Measurements from ENCODE around the gene KCNS1. TPM values are rescaled to one million over a fixed set of nuclear protein-coding genes. Genes with fewer than 3 reads are reported as not detected.
"Not testable (repeated sequence)": the region's sequence is repeated elsewhere in the genome, so short reads cannot be mapped to it uniquely, and the experiment has no call there.

The KCNS1 gene
- under 1 TPM; 0.46 to 0.95 (median 0.73) TPM for total RNA-seq (2021; fragmentation: NEBNext Ultra II Directional; extraction: Animal tissue kit (Norgen Biotek cat#: 25700))
- long read RNA-seq, partial matches to known transcripts: 1 of 1 reads
- long read RNA-seq, other reads (novel, unspliced or antisense): 0 of 1 reads

- Mint-ChIP-seq H3K27ac (peak within 1 kb of the TSS; percentile 24; the same call in 1 of the 2 replicates), H3K4me1 (ENCODE audit: low read depth) (peaks cover 23% of the 10 kb centered on the region), H3K9me3 (no peaks in the 10 kb centered on the region), H3K27me3 (ENCODE audit: insufficient read depth) (peaks cover 6% of the 10 kb centered on the region), H3K36me3 (ENCODE audit: low read depth) (no peaks in the 10 kb centered on the region; the same call in 1 of the 2 replicates), H3K4me3 (peak within 1 kb of the TSS; percentile 79)
- no peak for DNase-seq
- 0 out of 2 replicates have a peak, but pooled peaks have one; percentile 18 for TF ChIP-seq CTCF (IDR thresholded peaks at IDR 0.05)
Observed at GRCh38 chr20:45100563-45101245, at the start of gene KCNS1. KCNS1 (minus strand) TSS chr20:45101127; CDS start chr20:45099236, 1,891 bp downstream.

GRCh38 chr20:45149062-45149461 lies 48.1 kb upstream of the KCNS1 start:
- Mint-ChIP-seq H3K27ac (no peak overlapping the region), H3K4me3 (no peak overlapping the region), H3K27me3 (ENCODE audit: insufficient read depth) (peaks cover 10% of the 10 kb centered on the region), H3K4me1 (ENCODE audit: low read depth) (no peaks in the 10 kb centered on the region), H3K36me3 (ENCODE audit: low read depth) (no peaks in the 10 kb centered on the region), H3K9me3 (no peaks in the 10 kb centered on the region)
- DNase-seq: no peak
- TF ChIP-seq CTCF (IDR thresholded peaks at IDR 0.05): no peak

GRCh38 chr20:45140836-45141235 lies 39.9 kb upstream of the KCNS1 start:
- H3K27me3 Mint-ChIP-seq (ENCODE audit: insufficient read depth): peaks cover 13% of the 10 kb centered on the region
- no peaks in the 10 kb centered on the region for H3K9me3 Mint-ChIP-seq
- TF ChIP-seq CTCF (IDR thresholded peaks at IDR 0.05): no peak
- DNase-seq: no peak
- H3K27ac Mint-ChIP-seq: no peak overlapping the region
- H3K4me1 Mint-ChIP-seq (ENCODE audit: low read depth): no peaks in the 10 kb centered on the region
- no peak overlapping the region for H3K4me3 Mint-ChIP-seq
- H3K36me3 Mint-ChIP-seq (ENCODE audit: low read depth): no peaks in the 10 kb centered on the region

DNA sequence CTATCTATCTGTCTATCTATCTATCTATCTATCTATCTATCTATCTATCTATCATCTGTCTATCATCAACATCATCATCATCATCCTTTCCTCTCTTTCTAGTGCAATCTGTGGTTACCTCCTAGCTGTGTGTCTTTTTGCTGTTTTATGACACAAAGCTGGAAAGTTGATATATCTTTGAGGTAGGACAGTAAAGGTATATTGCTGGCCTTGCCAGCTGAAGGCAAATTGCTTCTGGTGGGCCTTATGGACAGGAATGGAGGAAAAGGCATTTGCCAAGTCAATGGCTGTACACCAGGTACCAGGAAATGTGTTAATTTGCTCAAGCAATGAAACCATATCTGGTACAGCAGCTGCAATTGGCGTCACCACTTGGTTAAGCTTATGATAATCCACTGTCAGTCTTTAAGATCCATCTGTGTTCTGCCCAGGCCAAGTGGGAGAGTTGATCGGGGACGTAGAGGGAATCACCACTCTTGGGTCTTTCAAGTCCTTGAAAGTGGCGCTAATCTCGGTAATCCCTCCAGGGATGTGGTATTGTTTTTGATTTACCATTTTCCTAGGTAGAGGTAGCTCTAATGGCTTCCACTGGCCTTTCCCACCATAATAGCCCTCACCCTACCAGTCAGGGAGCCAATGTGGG lies 38.9 kb upstream of the KCNS1 start:
- DNase-seq, H3K27ac Mint-ChIP-seq, H3K4me3 Mint-ChIP-seq: not testable (repeated sequence)

DNA sequence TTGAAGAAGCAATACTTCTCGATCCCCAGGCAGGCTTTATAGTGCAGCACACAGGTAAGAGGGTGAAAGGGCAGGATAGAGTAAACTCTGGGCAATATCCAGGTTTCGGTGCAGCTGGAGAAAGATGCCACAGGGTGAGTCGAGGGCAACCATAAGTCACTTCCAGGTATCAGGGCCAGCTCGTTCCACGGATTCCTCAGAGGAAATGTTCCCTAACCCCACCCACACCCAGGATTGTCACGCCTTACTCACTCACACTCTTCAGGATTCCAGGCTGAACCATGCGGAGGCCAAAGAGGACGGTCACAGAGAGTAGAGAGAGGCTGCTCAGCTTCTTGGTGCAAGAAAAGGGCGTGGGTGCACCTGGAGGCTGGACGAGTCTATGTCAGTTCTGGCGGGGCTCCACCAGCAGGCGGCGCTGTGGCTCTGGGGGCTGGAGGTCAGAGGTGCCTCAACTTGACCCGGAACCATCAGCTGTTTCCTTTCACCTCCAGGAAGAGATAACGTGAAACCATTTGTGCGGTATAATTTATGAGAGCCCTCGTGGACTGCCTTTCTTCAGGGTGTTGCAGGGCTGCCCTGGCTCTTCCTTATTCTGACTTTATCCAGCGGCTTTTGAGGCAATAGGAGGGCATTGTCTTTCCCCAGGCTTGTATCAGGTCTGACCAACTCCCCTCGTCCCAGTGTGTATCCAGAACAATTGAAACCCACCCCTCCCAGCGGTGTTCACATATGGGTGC lies 37.8 kb upstream of the KCNS1 start:
- peak; percentile 88 for TF ChIP-seq CTCF (IDR thresholded peaks at IDR 0.05)
- Mint-ChIP-seq H3K27ac (no peak overlapping the region), H3K4me1 (ENCODE audit: low read depth) (no peaks in the 10 kb centered on the region), H3K36me3 (ENCODE audit: low read depth) (no peaks in the 10 kb centered on the region), H3K27me3 (ENCODE audit: insufficient read depth) (peaks cover 13% of the 10 kb centered on the region), H3K9me3 (no peaks in the 10 kb centered on the region), H3K4me3 (no peak overlapping the region)
- DNase-seq: no peak

More for the DNA sequence above, 38.9 kb upstream of the KCNS1 start:
- peaks cover 12% of the 10 kb centered on the region for H3K27me3 Mint-ChIP-seq (ENCODE audit: insufficient read depth)
- not testable (repeated sequence) for H3K4me1 Mint-ChIP-seq (ENCODE audit: low read depth); H3K36me3 Mint-ChIP-seq (ENCODE audit: low read depth); H3K9me3 Mint-ChIP-seq

Data from HFFc6 (cell line).